ENCODE results near the gene NPSR1.

Gene NPSR1

GRCh38 chr7:34723338-34723737 is 65.3 kb downstream of the NPSR1 start:
- no peaks in the 10 kb centered on the region for H3K9me3 ChIP-seq (ENCODE audit: control insufficient read depth in 1 of 2, low read length in 2 of 2)
- H3K4me3 ChIP-seq (ENCODE audit: low read depth in 1 of 2, low read length in 2 of 2): no peak overlapping the region
- no peaks in the 10 kb centered on the region for H3K36me3 ChIP-seq (ENCODE audit: control insufficient read depth in 1 of 2, insufficient read depth in 2 of 2, low read length in 2 of 2)
- no peak overlapping the region for H3K27ac ChIP-seq (ENCODE audit: low read length)
- no peaks in the 10 kb centered on the region for H3K27me3 ChIP-seq (ENCODE audit: low read depth, low read length)
- no peaks in the 10 kb centered on the region for H3K4me1 ChIP-seq (ENCODE audit: control insufficient read depth in 1 of 2, insufficient read depth in 2 of 2, low read length in 2 of 2)

- Histone ChIP-seq H3K27me3 (ENCODE audit: low read depth, low read length) (no peaks in the 10 kb centered on the region), H3K4me3 (ENCODE audit: low read depth in 1 of 2, low read length in 2 of 2) (no peak overlapping the region), H3K9me3 (ENCODE audit: control insufficient read depth in 1 of 2, low read length in 2 of 2) (no peaks in the 10 kb centered on the region), H3K4me1 (ENCODE audit: control insufficient read depth in 1 of 2, insufficient read depth in 2 of 2, low read length in 2 of 2) (no peaks in the 10 kb centered on the region), H3K27ac (ENCODE audit: low read length) (no peak overlapping the region), H3K36me3 (ENCODE audit: control insufficient read depth in 1 of 2, insufficient read depth in 2 of 2, low read length in 2 of 2) (no peaks in the 10 kb centered on the region)
These were observed 66.0 kb downstream of the NPSR1 start for GRCh38 chr7:34723866-34724490.

GRCh38 chr7:34726221-34726620 is 68.2 kb downstream of the NPSR1 start:
- no peaks in the 10 kb centered on the region for H3K4me1 ChIP-seq (ENCODE audit: control insufficient read depth in 1 of 2, insufficient read depth in 2 of 2, low read length in 2 of 2)
- H3K27me3 ChIP-seq (ENCODE audit: low read depth, low read length): no peaks in the 10 kb centered on the region
- no peak overlapping the region for H3K4me3 ChIP-seq (ENCODE audit: low read depth in 1 of 2, low read length in 2 of 2)
- H3K36me3 ChIP-seq (ENCODE audit: control insufficient read depth in 1 of 2, insufficient read depth in 2 of 2, low read length in 2 of 2): no peaks in the 10 kb centered on the region
- H3K9me3 ChIP-seq (ENCODE audit: control insufficient read depth in 1 of 2, low read length in 2 of 2): no peaks in the 10 kb centered on the region
- H3K27ac ChIP-seq (ENCODE audit: low read length): no peak overlapping the region

GRCh38 chr7:34727464-34727995 is 69.5 kb downstream of the NPSR1 start:
- H3K36me3 ChIP-seq (ENCODE audit: control insufficient read depth in 1 of 2, insufficient read depth in 2 of 2, low read length in 2 of 2): no peaks in the 10 kb centered on the region

GRCh38 chr7:34728156-34728555 is 70.1 kb downstream of the NPSR1 start:
- Histone ChIP-seq H3K27me3 (ENCODE audit: low read depth, low read length) (no peaks in the 10 kb centered on the region), H3K4me3 (ENCODE audit: low read depth in 1 of 2, low read length in 2 of 2) (no peak overlapping the region), H3K4me1 (ENCODE audit: control insufficient read depth in 1 of 2, insufficient read depth in 2 of 2, low read length in 2 of 2) (no peaks in the 10 kb centered on the region), H3K9me3 (ENCODE audit: control insufficient read depth in 1 of 2, low read length in 2 of 2) (no peaks in the 10 kb centered on the region), H3K27ac (ENCODE audit: low read length) (no peak overlapping the region), H3K36me3 (ENCODE audit: control insufficient read depth in 1 of 2, insufficient read depth in 2 of 2, low read length in 2 of 2) (no peaks in the 10 kb centered on the region)

More at GRCh38 chr7:34727464-34727995, 69.5 kb downstream of the NPSR1 start:
- H3K9me3 ChIP-seq (ENCODE audit: control insufficient read depth in 1 of 2, low read length in 2 of 2): no peaks in the 10 kb centered on the region
- no peak overlapping the region for H3K4me3 ChIP-seq (ENCODE audit: low read depth in 1 of 2, low read length in 2 of 2)
- no peaks in the 10 kb centered on the region for H3K27me3 ChIP-seq (ENCODE audit: low read depth, low read length)
- H3K4me1 ChIP-seq (ENCODE audit: control insufficient read depth in 1 of 2, insufficient read depth in 2 of 2, low read length in 2 of 2): no peaks in the 10 kb centered on the region
- H3K27ac ChIP-seq (ENCODE audit: low read length): no peak overlapping the region

- H3K4me3 ChIP-seq (ENCODE audit: low read depth in 1 of 2, low read length in 2 of 2): no peak overlapping the region
- H3K27ac ChIP-seq (ENCODE audit: low read length): no peak overlapping the region
- H3K4me1 ChIP-seq (ENCODE audit: control insufficient read depth in 1 of 2, insufficient read depth in 2 of 2, low read length in 2 of 2): no peaks in the 10 kb centered on the region
- no peaks in the 10 kb centered on the region for H3K36me3 ChIP-seq (ENCODE audit: control insufficient read depth in 1 of 2, insufficient read depth in 2 of 2, low read length in 2 of 2)
- no peaks in the 10 kb centered on the region for H3K9me3 ChIP-seq (ENCODE audit: control insufficient read depth in 1 of 2, low read length in 2 of 2)
- H3K27me3 ChIP-seq (ENCODE audit: low read depth, low read length): no peaks in the 10 kb centered on the region
These were observed 76.8 kb downstream of the NPSR1 start for GRCh38 chr7:34734771-34735170.

- no peaks in the 10 kb centered on the region for H3K36me3 ChIP-seq (ENCODE audit: control insufficient read depth in 1 of 2, insufficient read depth in 2 of 2, low read length in 2 of 2)
- no peak overlapping the region for H3K27ac ChIP-seq (ENCODE audit: low read length)
- no peaks in the 10 kb centered on the region for H3K4me1 ChIP-seq (ENCODE audit: control insufficient read depth in 1 of 2, insufficient read depth in 2 of 2, low read length in 2 of 2)
- no peaks in the 10 kb centered on the region for H3K9me3 ChIP-seq (ENCODE audit: control insufficient read depth in 1 of 2, low read length in 2 of 2)
- H3K4me3 ChIP-seq (ENCODE audit: low read depth in 1 of 2, low read length in 2 of 2): no peak overlapping the region
- H3K27me3 ChIP-seq (ENCODE audit: low read depth, low read length): no peaks in the 10 kb centered on the region
These were observed 77.5 kb downstream of the NPSR1 start for GRCh38 chr7:34735526-34735925.

- no peaks in the 10 kb centered on the region for H3K4me1 ChIP-seq (ENCODE audit: control insufficient read depth in 1 of 2, insufficient read depth in 2 of 2, low read length in 2 of 2)
- no peaks in the 10 kb centered on the region for H3K36me3 ChIP-seq (ENCODE audit: control insufficient read depth in 1 of 2, insufficient read depth in 2 of 2, low read length in 2 of 2)
- H3K27me3 ChIP-seq (ENCODE audit: low read depth, low read length): no peaks in the 10 kb centered on the region
- no peaks in the 10 kb centered on the region for H3K9me3 ChIP-seq (ENCODE audit: control insufficient read depth in 1 of 2, low read length in 2 of 2)
- H3K4me3 ChIP-seq (ENCODE audit: low read depth in 1 of 2, low read length in 2 of 2): no peak overlapping the region
- H3K27ac ChIP-seq (ENCODE audit: low read length): no peak overlapping the region
These were observed 81.8 kb downstream of the NPSR1 start for GRCh38 chr7:34739651-34740300.

GRCh38 chr7:34740840-34741239 is 82.8 kb downstream of the NPSR1 start:
- Histone ChIP-seq H3K36me3 (ENCODE audit: control insufficient read depth in 1 of 2, insufficient read depth in 2 of 2, low read length in 2 of 2) (no peaks in the 10 kb centered on the region), H3K27me3 (ENCODE audit: low read depth, low read length) (no peaks in the 10 kb centered on the region), H3K4me3 (ENCODE audit: low read depth in 1 of 2, low read length in 2 of 2) (no peak overlapping the region), H3K4me1 (ENCODE audit: control insufficient read depth in 1 of 2, insufficient read depth in 2 of 2, low read length in 2 of 2) (no peaks in the 10 kb centered on the region), H3K27ac (ENCODE audit: low read length) (no peak overlapping the region), H3K9me3 (ENCODE audit: control insufficient read depth in 1 of 2, low read length in 2 of 2) (no peaks in the 10 kb centered on the region)

- no peak overlapping the region for H3K27ac ChIP-seq (ENCODE audit: low read length)
These were observed 89.3 kb downstream of the NPSR1 start for GRCh38 chr7:34747176-34747781.

GRCh38 chr7:34747867-34748727 is 90.1 kb downstream of the NPSR1 start:
- Histone ChIP-seq H3K36me3 (ENCODE audit: control insufficient read depth in 1 of 2, insufficient read depth in 2 of 2, low read length in 2 of 2) (no peaks in the 10 kb centered on the region), H3K9me3 (ENCODE audit: control insufficient read depth in 1 of 2, low read length in 2 of 2) (no peaks in the 10 kb centered on the region), H3K27ac (ENCODE audit: low read length) (no peak overlapping the region), H3K4me3 (ENCODE audit: low read depth in 1 of 2, low read length in 2 of 2) (no peak overlapping the region), H3K27me3 (ENCODE audit: low read depth, low read length) (no peaks in the 10 kb centered on the region), H3K4me1 (ENCODE audit: control insufficient read depth in 1 of 2, insufficient read depth in 2 of 2, low read length in 2 of 2) (no peaks in the 10 kb centered on the region)

More at GRCh38 chr7:34747176-34747781, 89.3 kb downstream of the NPSR1 start:
- Histone ChIP-seq H3K4me3 (ENCODE audit: low read depth in 1 of 2, low read length in 2 of 2) (no peak overlapping the region), H3K27me3 (ENCODE audit: low read depth, low read length) (no peaks in the 10 kb centered on the region), H3K4me1 (ENCODE audit: control insufficient read depth in 1 of 2, insufficient read depth in 2 of 2, low read length in 2 of 2) (no peaks in the 10 kb centered on the region), H3K36me3 (ENCODE audit: control insufficient read depth in 1 of 2, insufficient read depth in 2 of 2, low read length in 2 of 2) (no peaks in the 10 kb centered on the region), H3K9me3 (ENCODE audit: control insufficient read depth in 1 of 2, low read length in 2 of 2) (no peaks in the 10 kb centered on the region)
